Adipose tissue (tissue), 3 donors: ENCODE results near the gene KRTAP1-4. TPM values are rescaled to one million over a fixed set of nuclear protein-coding genes. Genes with fewer than 3 reads are reported as not detected.
"Not testable (repeated sequence)": the region's sequence is repeated elsewhere in the genome, so short reads cannot be mapped to it uniquely, and the experiment has no call there.

Experiments
- H3K27ac ChIP-seq: one replicate; pipeline ENCODE4 v1.5.1; 2013; ENCODE audit warnings: low read depth, low read length
- WGBS, 3 donors: extraction: QIAGEN DNeasy Blood & Tissue Kit; methylation state at CpG; one replicate each; pipeline ENCODE4 v1.1.7; 2013; 5-methylcytosine and 5-hydroxymethylcytosine counted together
- polyA plus RNA-seq, 3 donors: library from polyadenylated mRNA; stranded (reverse); fragments of 200-250 nt; gene quantifications; one replicate each; pipeline ENCODE4 v1.2.3, GENCODE V29; 2013
- donor health status: healthy with polysubstance abuse.
- donor health status: Bipolar disorder and iron deficiency.
- donor health status: healthy.

Gene KRTAP1-4
- polyA plus RNA-seq, 3 donors: not detected

GRCh38 chr17:41054025-41054424 is 24.0 kb upstream of the KRTAP1-4 start:
- WGBS, 3 donors: 64 to 89% (median 86%) methylated on average over 4 of the region's 4 CpGs
- H3K27ac ChIP-seq: no peak overlapping the region

- H3K27ac ChIP-seq: no peak overlapping the region
Measured at GRCh38 chr17:41052566-41052965, 22.6 kb upstream of the KRTAP1-4 start.

- 46 to 49% (median 48%) methylated on average over 2 of the region's 2 CpGs for WGBS, 3 donors
Measured at GRCh38 chr17:41049110-41049509, 19.1 kb upstream of the KRTAP1-4 start.

GRCh38 chr17:41048441-41048840 is 18.4 kb upstream of the KRTAP1-4 start:
- 53 to 70% (median 69%) methylated on average over 7 of the region's 7 CpGs for WGBS, 3 donors
- no peak overlapping the region for H3K27ac ChIP-seq

More at GRCh38 chr17:41049110-41049509, 19.1 kb upstream of the KRTAP1-4 start:
- H3K27ac ChIP-seq: no peak overlapping the region

- 49 to 71% (median 55%) methylated on average over 8 to 10 of the region's 33 CpGs for WGBS, 3 donors
- not testable (repeated sequence) for H3K27ac ChIP-seq
Measured at GRCh38 chr17:41046735-41047465, 16.9 kb upstream of the KRTAP1-4 start, which contains the start of gene KRTAP2-1. TSS of gene KRTAP2-1 (minus strand) at chr17:41047316. CDS start at chr17:41047267, 49 bp downstream.

GRCh38 chr17:41042953-41043352 is 13.0 kb upstream of the KRTAP1-4 start:
- WGBS, 3 donors: 97 to 100% (median 100%) methylated on average over 1 of the region's 1 CpG
- no peak overlapping the region for H3K27ac ChIP-seq

GRCh38 chr17:41040783-41041571 is 11.0 kb upstream of the KRTAP1-4 start, which contains the start of gene KRTAP1-1:
TSS of gene KRTAP1-1 (minus strand) at chr17:41041450. CDS start at chr17:41041397, 53 bp downstream.
- H3K27ac ChIP-seq: not testable (repeated sequence)
- WGBS, 3 donors: 58 to 84% (median 73%) methylated on average over 13 to 14 of the region's 14 CpGs

GRCh38 chr17:41037853-41038350 is 7.9 kb upstream of the KRTAP1-4 start:
- WGBS, 3 donors: 72 to 84% (median 81%) methylated on average over 2 of the region's 2 CpGs
- H3K27ac ChIP-seq: no peak overlapping the region

GRCh38 chr17:41034346-41034935 is 4.4 kb upstream of the KRTAP1-4 start, which contains the start of gene KRTAP1-3:
TSS of gene KRTAP1-3 (minus strand) at chr17:41034874. CDS start at chr17:41034821, 53 bp downstream.
- H3K27ac ChIP-seq: not testable (repeated sequence)
- WGBS, 3 donors: 75 to 87% (median 85%) methylated on average over 8 to 10 of the region's 10 CpGs

- no peak within 1 kb of the TSS for H3K27ac ChIP-seq
- 62 to 83% (median 81%) methylated on average over 9 of the region's 9 CpGs for WGBS, 3 donors
Measured at GRCh38 chr17:41026715-41027471, 3.1 kb downstream of the KRTAP1-4 start, which contains the start of gene KRTAP1-5. TSS of gene KRTAP1-5 (minus strand) at chr17:41027208. CDS start at chr17:41027155, 53 bp downstream.

GRCh38 chr17:41024697-41025096 is 5.3 kb downstream of the KRTAP1-4 start:
- no peak overlapping the region for H3K27ac ChIP-seq
- WGBS, 3 donors: 60 to 77% (median 76%) methylated on average over 3 of the region's 3 CpGs

- no peak overlapping the region for H3K27ac ChIP-seq
Measured at GRCh38 chr17:41020336-41020735, 9.7 kb downstream of the KRTAP1-4 start.

- WGBS, 3 donors: 93 to 97% (median 93%) methylated on average over 3 of the region's 3 CpGs
- H3K27ac ChIP-seq: no peak overlapping the region
Measured at GRCh38 chr17:41019415-41019814, 10.6 kb downstream of the KRTAP1-4 start.

GRCh38 chr17:41018541-41018940 is 11.5 kb downstream of the KRTAP1-4 start:
- no peak overlapping the region for H3K27ac ChIP-seq
- 54 to 63% (median 56%) methylated on average over 3 of the region's 3 CpGs for WGBS, 3 donors

GRCh38 chr17:41016578-41017215 is 13.3 kb downstream of the KRTAP1-4 start:
- H3K27ac ChIP-seq: no peak overlapping the region
- WGBS, 3 donors: 73 to 80% (median 79%) methylated on average over 13 of the region's 13 CpGs

GRCh38 chr17:41015454-41015853 is 14.5 kb downstream of the KRTAP1-4 start:
- 62 to 71% (median 67%) methylated on average over 7 of the region's 7 CpGs for WGBS, 3 donors
- H3K27ac ChIP-seq: no peak overlapping the region

GRCh38 chr17:41013606-41014005 is 16.4 kb downstream of the KRTAP1-4 start:
- no peak overlapping the region for H3K27ac ChIP-seq
- 23 to 37% (median 33%) methylated on average over 1 of the region's 1 CpG for WGBS, 3 donors

- WGBS, 3 donors: 82 to 87% (median 84%) methylated on average over 3 of the region's 3 CpGs
- H3K27ac ChIP-seq: no peak overlapping the region
Measured at GRCh38 chr17:41013181-41013580, 16.8 kb downstream of the KRTAP1-4 start.
